ENCODE data around the gene ARPC4. TPM values are rescaled to one million over a fixed set of nuclear protein-coding genes. Genes with fewer than 3 reads are reported as not detected.
A peak's percentile ranks its signal among the peaks of the same experiment; 100 is the strongest.

ARPC4 gene
- total and polyA plus RNA-seq, 2 of the 13 experiments (the other 11 are each of a cell fraction or from before 2014, with no cell fraction given) = 30.1 to 83.6 TPM

DNA sequence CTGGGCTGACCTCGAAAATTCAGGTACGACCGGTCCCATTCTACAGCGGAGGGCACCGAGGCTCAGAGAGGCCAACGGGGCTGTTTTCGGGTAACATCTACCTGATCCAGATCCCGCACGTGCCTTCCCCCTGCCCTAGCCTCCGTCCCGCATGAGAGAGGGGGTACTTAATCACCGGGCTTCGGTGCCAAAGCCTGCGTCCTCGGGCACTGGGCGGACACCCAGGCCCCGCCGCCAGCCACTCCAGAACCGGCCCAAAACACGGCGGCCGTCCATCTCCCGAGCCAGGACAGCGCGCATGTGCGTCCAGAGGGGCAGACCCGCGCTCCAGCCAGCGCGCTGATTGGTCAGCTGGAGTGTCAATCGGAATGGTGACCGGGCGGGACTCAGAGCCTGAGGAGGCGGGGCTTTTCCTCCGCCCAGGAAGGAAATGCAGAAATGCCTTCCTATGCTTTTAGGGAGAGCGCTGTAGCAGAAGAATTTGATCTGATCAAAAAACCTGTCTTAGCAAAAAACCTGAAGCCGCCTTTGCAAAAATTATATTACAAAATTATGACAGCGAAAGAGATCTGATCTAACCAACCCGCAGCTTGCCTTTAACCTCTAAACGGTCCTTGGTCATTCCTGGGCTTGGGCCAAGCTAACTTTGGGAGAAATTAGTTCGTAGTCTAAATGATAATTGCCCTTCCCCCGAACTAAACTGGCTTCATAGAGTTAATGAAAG lies 51.0 kb downstream of the ARPC4 start, which contains the start of gene RPUSD3:
TSS of gene RPUSD3 (minus strand) at position 294 of the 724 bp plus-strand sequence. CDS start at position 276, 18 bp downstream.
- WGBS (ENCODE audit: low lambda C conversion rate) = under 1% methylated on average over 29 of the region's 42 CpGs
- in situ Hi-C loops (cut with HindIII; ENCODE audit: extremely low pct_ligation_motif_present, low pct_unique_long_range_greater_than_20kb) = no loop called here
- H2AFZ ChIP-seq (ENCODE audit: low read length) = peak within 1 kb of the TSS; percentile 94
- H3K4me3 ChIP-seq (replicated peaks in 1 of 3; ENCODE audit: insufficient read depth in 1 of 3, low read depth in 2 of 3, low read length in 3 of 3) = peak within 1 kb of the TSS; percentile 74 to 94 (median 87)
- ATAC-seq (peak; percentile 98), DNase-seq (ENCODE audit: low spot score) (peak; percentile 82), FAIRE-seq (peak; percentile 89)
- no peaks in the 10 kb centered on the region for H3K9me3 ChIP-seq (ENCODE audit: low read length)
- intact Hi-C loops (cut with micrococcal nuclease; ENCODE audit: unreplicated experiment) = loop anchor here (5.0 kb wide), 1 partner anchor 383 kb away; no protein-coding TSS in a partner anchor
- H3K27ac ChIP-seq (ENCODE audit: extremely low read length, insufficient read depth, low read length) = peak within 1 kb of the TSS; percentile 56
- CTCF ChIA-PET (ENCODE audit: low intra/inter-chr PET ratio, low total read pairs) = no interaction called here
- H3K79me2 ChIP-seq (ENCODE audit: insufficient read depth, low read length) = no peaks in the 10 kb centered on the region
- peak within 1 kb of the TSS; percentile 74 for H3K9ac ChIP-seq (ENCODE audit: insufficient read depth, low read depth, low read length)
- peak within 1 kb of the TSS; percentile 93 for H3K4me2 ChIP-seq (ENCODE audit: low read depth, low read length)
- BruUV-seq (replicated peaks) = TSS peak; percentile 80
- H3K4me1 ChIP-seq (ENCODE audit: insufficient read depth, low read length) = peaks cover 22% of the 10 kb centered on the region
- POLR2A ChIA-PET = interaction anchor here (0.7 to 3.6 kb wide), 13 partner anchors 9 to 103 kb away, joined by 3 to 18 read pairs (median 6); partner anchors contain the start of genes ARPC4, CRELD1, IL17RC and IL17RE
- H3K36me3 ChIP-seq (replicated peaks in 1 of 2; ENCODE audit: control insufficient read depth in 1 of 2, insufficient read depth in 2 of 2, low read length in 2 of 2) = peaks cover 8 to 30% of the 10 kb centered on the region in 2 experiments; a peak in 4 of 5 replicates
- no peaks in the 10 kb centered on the region; a peak in 1 of 5 replicates for H3K27me3 ChIP-seq (ENCODE audit: control insufficient read depth in 1 of 2, insufficient read depth in 2 of 2, low read length in 2 of 2)
- H4K20me1 ChIP-seq (ENCODE audit: insufficient read depth, low read length) = no peaks in the 10 kb centered on the region
- TF ChIP-seq, protein P1, sequence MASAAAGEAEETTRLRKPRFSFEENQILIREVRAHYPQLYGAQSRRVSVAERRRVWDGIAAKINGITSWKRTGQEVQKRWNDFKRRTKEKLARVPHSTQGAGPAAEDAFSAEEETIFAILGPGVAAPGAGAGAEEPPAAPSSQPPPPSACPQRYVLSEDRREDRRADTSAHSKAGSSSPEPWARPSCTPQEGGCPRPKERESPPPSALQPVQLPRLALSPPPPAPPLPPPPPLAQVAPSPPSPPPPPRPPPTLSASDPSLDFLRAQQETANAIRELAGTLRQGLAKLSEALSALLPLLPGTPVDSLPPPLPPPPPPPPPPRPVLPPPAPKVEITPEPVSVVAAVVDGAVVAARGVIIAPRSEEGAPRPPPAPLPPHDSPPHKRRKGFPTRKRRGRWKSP (CRISPR knock-in tag; IDR thresholded peaks at IDR 0.05) = 0 out of 2 replicates have a peak, but pooled peaks have one; percentile 49
- TF ChIP-seq, protein P2, sequence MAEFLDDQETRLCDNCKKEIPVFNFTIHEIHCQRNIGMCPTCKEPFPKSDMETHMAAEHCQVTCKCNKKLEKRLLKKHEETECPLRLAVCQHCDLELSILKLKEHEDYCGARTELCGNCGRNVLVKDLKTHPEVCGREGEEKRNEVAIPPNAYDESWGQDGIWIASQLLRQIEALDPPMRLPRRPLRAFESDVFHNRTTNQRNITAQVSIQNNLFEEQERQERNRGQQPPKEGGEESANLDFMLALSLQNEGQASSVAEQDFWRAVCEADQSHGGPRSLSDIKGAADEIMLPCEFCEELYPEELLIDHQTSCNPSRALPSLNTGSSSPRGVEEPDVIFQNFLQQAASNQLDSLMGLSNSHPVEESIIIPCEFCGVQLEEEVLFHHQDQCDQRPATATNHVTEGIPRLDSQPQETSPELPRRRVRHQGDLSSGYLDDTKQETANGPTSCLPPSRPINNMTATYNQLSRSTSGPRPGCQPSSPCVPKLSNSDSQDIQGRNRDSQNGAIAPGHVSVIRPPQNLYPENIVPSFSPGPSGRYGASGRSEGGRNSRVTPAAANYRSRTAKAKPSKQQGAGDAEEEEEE (CRISPR knock-in tag; IDR thresholded peaks at IDR 0.05; ENCODE audit: borderline replicate concordance) = no peak
- TF ChIP-seq MEF2D (CRISPR knock-in tag; IDR thresholded peaks at IDR 0.05) = peak; percentile 56; the same call in 1 of the 2 replicates
- TF ChIP-seq, protein P3, sequence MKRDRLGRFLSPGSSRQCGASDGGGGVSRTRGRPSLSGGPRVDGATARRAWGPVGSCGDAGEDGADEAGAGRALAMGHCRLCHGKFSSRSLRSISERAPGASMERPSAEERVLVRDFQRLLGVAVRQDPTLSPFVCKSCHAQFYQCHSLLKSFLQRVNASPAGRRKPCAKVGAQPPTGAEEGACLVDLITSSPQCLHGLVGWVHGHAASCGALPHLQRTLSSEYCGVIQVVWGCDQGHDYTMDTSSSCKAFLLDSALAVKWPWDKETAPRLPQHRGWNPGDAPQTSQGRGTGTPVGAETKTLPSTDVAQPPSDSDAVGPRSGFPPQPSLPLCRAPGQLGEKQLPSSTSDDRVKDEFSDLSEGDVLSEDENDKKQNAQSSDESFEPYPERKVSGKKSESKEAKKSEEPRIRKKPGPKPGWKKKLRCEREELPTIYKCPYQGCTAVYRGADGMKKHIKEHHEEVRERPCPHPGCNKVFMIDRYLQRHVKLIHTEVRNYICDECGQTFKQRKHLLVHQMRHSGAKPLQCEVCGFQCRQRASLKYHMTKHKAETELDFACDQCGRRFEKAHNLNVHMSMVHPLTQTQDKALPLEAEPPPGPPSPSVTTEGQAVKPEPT (CRISPR knock-in tag; IDR thresholded peaks at IDR 0.05; ENCODE audit: low read depth) = 0 out of 2 replicates have a peak, but pooled peaks have one; percentile 41
- TF ChIP-seq TAF1 (CRISPR knock-in tag; IDR thresholded peaks at IDR 0.05) = peak; percentile 93
- no peak for TF ChIP-seq NONO (IDR thresholded peaks at IDR 0.05)
- peak; percentile 68; the same call in 1 of the 2 replicates for TF ChIP-seq NONO (CRISPR knock-in tag; conservative IDR thresholded peaks at IDR 0.05)
- TF ChIP-seq GLI4 (CRISPR knock-in tag; IDR thresholded peaks at IDR 0.05; ENCODE audit: borderline replicate concordance) = no peak; the same call in 1 of the 2 replicates
- TF ChIP-seq ZFP90 (CRISPR knock-in tag; IDR thresholded peaks at IDR 0.05; ENCODE audit: borderline replicate concordance) = peak; percentile 52; the same call in 1 of the 2 replicates
- no peak for TF ChIP-seq ZNF558 (CRISPR knock-in tag; IDR thresholded peaks at IDR 0.05; ENCODE audit: borderline replicate concordance)
- TF ChIP-seq NAIF1 (CRISPR knock-in tag; IDR thresholded peaks at IDR 0.05; ENCODE audit: borderline replicate concordance) = 0 out of 2 replicates have a peak, but pooled peaks have one; percentile 11
- TF ChIP-seq ZNF629 (CRISPR knock-in tag; conservative IDR thresholded peaks at IDR 0.05) = peak; percentile 71
- peak; percentile 41; the same call in 1 of the 2 replicates for TF ChIP-seq SALL1 (CRISPR knock-in tag; IDR thresholded peaks at IDR 0.05)
- TF ChIP-seq ZSCAN20 (CRISPR knock-in tag; IDR thresholded peaks at IDR 0.05; ENCODE audit: borderline replicate concordance) = no peak
- TF ChIP-seq, protein P4, sequence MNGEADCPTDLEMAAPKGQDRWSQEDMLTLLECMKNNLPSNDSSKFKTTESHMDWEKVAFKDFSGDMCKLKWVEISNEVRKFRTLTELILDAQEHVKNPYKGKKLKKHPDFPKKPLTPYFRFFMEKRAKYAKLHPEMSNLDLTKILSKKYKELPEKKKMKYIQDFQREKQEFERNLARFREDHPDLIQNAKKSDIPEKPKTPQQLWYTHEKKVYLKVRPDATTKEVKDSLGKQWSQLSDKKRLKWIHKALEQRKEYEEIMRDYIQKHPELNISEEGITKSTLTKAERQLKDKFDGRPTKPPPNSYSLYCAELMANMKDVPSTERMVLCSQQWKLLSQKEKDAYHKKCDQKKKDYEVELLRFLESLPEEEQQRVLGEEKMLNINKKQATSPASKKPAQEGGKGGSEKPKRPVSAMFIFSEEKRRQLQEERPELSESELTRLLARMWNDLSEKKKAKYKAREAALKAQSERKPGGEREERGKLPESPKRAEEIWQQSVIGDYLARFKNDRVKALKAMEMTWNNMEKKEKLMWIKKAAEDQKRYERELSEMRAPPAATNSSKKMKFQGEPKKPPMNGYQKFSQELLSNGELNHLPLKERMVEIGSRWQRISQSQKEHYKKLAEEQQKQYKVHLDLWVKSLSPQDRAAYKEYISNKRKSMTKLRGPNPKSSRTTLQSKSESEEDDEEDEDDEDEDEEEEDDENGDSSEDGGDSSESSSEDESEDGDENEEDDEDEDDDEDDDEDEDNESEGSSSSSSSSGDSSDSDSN (CRISPR knock-in tag; IDR thresholded peaks at IDR 0.05) = peak; percentile 66; the same call in 1 of the 2 replicates

All from HepG2 (cell line).